ENCODE data around the gene ABAT.

GRCh38 chr16:8798535-8799157 lies 124.2 kb downstream of the ABAT start:
- TF ChIP-seq CTCF (IDR thresholded peaks at IDR 0.05; ENCODE audit: low read depth, low read length) = no peak
- no peak for TF ChIP-seq EZH2phosphoT487 (IDR thresholded peaks at IDR 0.05; ENCODE audit: low read depth)
